HepG2 (cell line): ENCODE data around the gene TMEM132E. TPM values are rescaled to one million over a fixed set of nuclear protein-coding genes. Genes with fewer than 3 reads are reported as not detected.

Experiments used
- ATAC-seq: fragments of 200-7000 bp; cut with Tn5 transposase; 3 replicates; pipeline ENCODE4 v1.9.1; 2020; ENCODE audit warnings: mild to moderate bottlenecking, moderate library complexity
- BruUV-seq: library from RNA; stranded (reverse); fragments of 400-500 nt; replicated peaks from 2 replicates; lab custom pipeline; 2021; lab: Mats Ljungman, UMichigan
- CTCF ChIA-PET: fragments of 300-600 bp; formaldehyde crosslinking; extraction: SDS; loops from one replicate; lab custom pipeline; 2021; ENCODE audit warnings: low total read pairs, inconsistent platforms, low intra/inter-chr PET ratio; lab: Yijun Ruan, JAX
- POLR2A ChIA-PET: fragments of 350-600 bp; sonication (Branson Sonifier 250); formaldehyde crosslinking; loops from one replicate; lab custom pipeline; 2020; ENCODE audit warnings: antibody characterized with exemption, inconsistent platforms; lab: Yijun Ruan, JAX
- DNase-seq: peaks from one replicate; pipeline ENCODE4 v3.0.0-alpha.2; 2015; ENCODE audit warnings: low spot score
- FAIRE-seq: peaks from 3 replicates; lab custom pipeline; 2011; peaks lifted over from hg19 to GRCh38; lab: Jason Lieb, UNC
- H2AFZ ChIP-seq: one replicate; pipeline ENCODE4 v1.6.1; 2011; ENCODE audit warnings: low read length, inconsistent platforms
- H3K27ac ChIP-seq: fragments of 300-600 bp; 3 replicates; pipeline ENCODE4 v1.8.0; 2011; ENCODE audit warnings: mixed run types, mild to moderate bottlenecking, mixed read lengths, low read length, inconsistent platforms; ENCODE audit not compliant: insufficient read depth; ENCODE audit errors: extremely low read length
- H3K27me3 ChIP-seq, 2 experiments: fragments of 200-600 bp in 1 of 2; 2 replicates in 1 of 2; 3 replicates in 1 of 2; pipeline versions ENCODE4 v1.6.0 to v1.8.0; 2011; ENCODE audit warnings: low read length in 2 of 2, mild to moderate bottlenecking in 2 of 2, moderate library complexity in 2 of 2, inconsistent platforms in 1 of 2; ENCODE audit not compliant: insufficient read depth in 2 of 2, control insufficient read depth in 1 of 2
- H3K36me3 ChIP-seq, 2 experiments: fragments of 200-600 bp in 1 of 2; replicated peaks in 1 of 2; 2 replicates in 1 of 2; 3 replicates in 1 of 2; pipeline versions ENCODE4 v1.5.1 to v1.8.0; 2011; ENCODE audit warnings: low read length in 2 of 2, inconsistent platforms in 1 of 2; ENCODE audit not compliant: insufficient read depth in 2 of 2, control insufficient read depth in 1 of 2
- H3K4me1 ChIP-seq: 2 replicates; pipeline ENCODE4 v1.5.1; 2012; ENCODE audit warnings: low read length, inconsistent platforms; ENCODE audit not compliant: insufficient read depth
- H3K4me2 ChIP-seq: 2 replicates; pipeline ENCODE4 v1.6.0; 2011; ENCODE audit warnings: low read depth, low read length, inconsistent platforms
- H3K4me3 ChIP-seq, 3 experiments: fragments of 200-600 bp in 1 of 3; sonication (generic), shearing (Covaris generic) in 1 of 3; replicated peaks in 1 of 3; 2 replicates each; pipeline ENCODE4 v1.5.1; 2011 to 2016; ENCODE audit warnings: low read length in 3 of 3, inconsistent platforms in 2 of 3, low read depth in 2 of 3, mild to moderate bottlenecking in 2 of 3, control low read depth in 1 of 3, mixed read lengths in 1 of 3; ENCODE audit not compliant: insufficient read depth in 1 of 3
- H3K79me2 ChIP-seq: one replicate; pipeline ENCODE4 v1.6.1; 2011; ENCODE audit warnings: low read length, inconsistent platforms; ENCODE audit not compliant: insufficient read depth
- H3K9ac ChIP-seq: 2 replicates; pipeline ENCODE4 v1.6.0; 2011; ENCODE audit warnings: mild to moderate bottlenecking, low read depth, low read length, inconsistent platforms; ENCODE audit not compliant: insufficient read depth
- H3K9me3 ChIP-seq: 2 replicates; pipeline ENCODE4 v1.5.1; 2012; ENCODE audit warnings: mild to moderate bottlenecking, low read length
- H4K20me1 ChIP-seq: 2 replicates; pipeline ENCODE4 v1.6.0; 2011; ENCODE audit warnings: inconsistent platforms, mild to moderate bottlenecking, low read length, moderate library complexity; ENCODE audit not compliant: insufficient read depth
- HOXA5 ChIP-seq: sonication (generic); formaldehyde crosslinking; IDR thresholded peaks from 2 replicates; pipeline ENCODE4 v1.4.0; 2020; ENCODE audit warnings: missing genetic modification reagents
- MEIS2 ChIP-seq: sonication (generic); formaldehyde crosslinking; IDR thresholded peaks from 2 replicates; pipeline ENCODE4 v1.9.0; 2021; ENCODE audit warnings: mild to moderate bottlenecking, missing genetic modification reagents
- RORA ChIP-seq: sonication (generic); formaldehyde crosslinking; IDR thresholded peaks from 2 replicates; pipeline ENCODE4 v1.5.0; 2020; ENCODE audit warnings: mild to moderate bottlenecking, missing genetic modification reagents, moderate library complexity
- RXRA ChIP-seq: sonication (generic); formaldehyde crosslinking; IDR thresholded peaks from 2 replicates; pipeline ENCODE4 v1.5.1; 2020; ENCODE audit warnings: missing genetic modification reagents
- SIX1 ChIP-seq: sonication (generic); formaldehyde crosslinking; IDR thresholded peaks from 2 replicates; pipeline ENCODE4 v1.4.0; 2020; ENCODE audit warnings: missing genetic modification reagents, borderline replicate concordance
- ZNF282 ChIP-seq: fragments of 450-650 bp; IDR thresholded peaks from 2 replicates; pipeline ENCODE4 v1.6.1; 2018; ENCODE audit not compliant: partially characterized antibody
- WGBS: methylation state at CpG from one replicate; pipeline ENCODE4 v1.1.6; 2017; ENCODE audit warnings: low lambda C conversion rate; 5-methylcytosine and 5-hydroxymethylcytosine counted together
- in situ Hi-C: cut with HindIII; loops from 2 replicates; pipeline ENCODE4 v1.10.0; 2017; ENCODE audit warnings: low pct_unique_long_range_greater_than_20kb; ENCODE audit not compliant: extremely low pct_ligation_motif_present
- intact Hi-C: fragments of 100-400 bp; cut with micrococcal nuclease; formaldehyde crosslinking; loops from one replicate; pipeline ENCODE4 v1.10.0; 2022; ENCODE audit not compliant: unreplicated experiment
- polyA plus RNA-seq, 8 experiments: library from polyadenylated mRNA; depleted of rRNA in 3 of 8; stranded (reverse) in 7 of 8; unstranded in 1 of 8; fragments of >200 nt; fragmentation: Illumina TruSeq in 4 of 8; extraction: Trizol in 4 of 8; gene quantifications; 2 replicates each; pipeline versions ENCODE4 v1.2.1 to v1.2.3, GENCODE V29; 2011 to 2016; ENCODE audit warnings: low read depth in 4 of 8, missing spikeins in 1 of 8, mixed read lengths in 1 of 8; ENCODE audit not compliant: insufficient read depth in 1 of 8
- total RNA-seq, 5 experiments: library from RNA; depleted of rRNA; stranded (reverse); fragments of >200 nt; fragmentation: Illumina TruSeq; extraction: Trizol; gene quantifications; 2 replicates each; pipeline ENCODE4 v1.2.3, GENCODE V29; 2016; ENCODE audit warnings: low read depth in 1 of 5
- TF ChIP-seq, protein P1 (sequence below): sonication (generic); formaldehyde crosslinking; IDR thresholded peaks from 2 replicates; pipeline ENCODE4 v1.8.0; 2022; ENCODE audit warnings: mild to moderate bottlenecking, missing genetic modification reagents, borderline replicate concordance
- TF ChIP-seq, protein P2 (sequence below): sonication (generic); formaldehyde crosslinking; conservative IDR thresholded peaks from 2 replicates; pipeline ENCODE4 v1.8.0; 2022; ENCODE audit warnings: mild to moderate bottlenecking, moderate library complexity, missing genetic modification reagents
- TF ChIP-seq, protein P3 (sequence below): sonication (generic); formaldehyde crosslinking; IDR thresholded peaks from 2 replicates; pipeline ENCODE4 v1.5.1; 2020; ENCODE audit warnings: mild to moderate bottlenecking, missing genetic modification reagents, borderline replicate concordance

TMEM132E gene
- total and polyA plus RNA-seq, 2 of the 13 experiments (the other 11 are each of a cell fraction or from before 2014, with no cell fraction given), result not detected

DNA sequence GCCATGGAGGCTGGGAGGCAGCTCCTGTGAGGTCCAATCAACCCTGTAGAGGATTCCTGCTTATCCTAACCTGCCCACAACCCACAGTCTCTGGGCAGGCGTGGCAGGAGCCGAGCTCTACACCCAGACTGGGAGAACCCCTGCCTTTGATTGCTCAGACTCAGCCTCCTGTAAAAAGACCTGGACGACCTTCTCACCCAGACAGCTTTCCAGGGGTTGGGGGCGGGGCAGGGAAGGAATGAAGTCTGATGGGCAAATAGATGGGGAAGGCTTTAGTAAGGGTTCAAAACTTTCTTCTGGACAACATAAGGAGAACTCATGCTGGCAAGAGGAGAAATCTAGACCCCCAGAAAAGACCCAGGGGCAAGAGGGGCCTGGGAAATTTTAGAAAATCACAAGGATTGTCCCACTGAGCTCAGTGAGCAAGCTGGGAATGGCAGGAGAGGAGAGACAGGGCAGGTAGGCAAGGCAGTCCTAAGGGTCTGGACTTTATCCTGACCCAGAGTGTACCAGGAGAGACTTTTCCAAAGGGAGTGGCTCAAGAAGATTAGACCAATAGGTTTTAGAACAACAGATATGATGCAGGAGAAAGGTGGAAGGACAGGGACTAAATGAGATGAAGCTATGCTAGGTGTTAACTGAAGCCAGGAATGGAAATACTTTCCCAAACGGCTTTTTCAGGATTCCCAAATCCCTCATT is 70.8 kb downstream of the TMEM132E start:
- in situ Hi-C loops, result no loop called here
- DNase-seq, result no peak
- 0% methylated on average over 5 of the region's 5 CpGs for WGBS
- Histone ChIP-seq H3K27me3 (no peaks in the 10 kb centered on the region; a peak in 1 of 5 replicates), H3K79me2 (no peaks in the 10 kb centered on the region)
- intact Hi-C loops, result no loop called here
- TF ChIP-seq HOXA5 (CRISPR knock-in tag), result no peak
- TF ChIP-seq, protein P1, sequence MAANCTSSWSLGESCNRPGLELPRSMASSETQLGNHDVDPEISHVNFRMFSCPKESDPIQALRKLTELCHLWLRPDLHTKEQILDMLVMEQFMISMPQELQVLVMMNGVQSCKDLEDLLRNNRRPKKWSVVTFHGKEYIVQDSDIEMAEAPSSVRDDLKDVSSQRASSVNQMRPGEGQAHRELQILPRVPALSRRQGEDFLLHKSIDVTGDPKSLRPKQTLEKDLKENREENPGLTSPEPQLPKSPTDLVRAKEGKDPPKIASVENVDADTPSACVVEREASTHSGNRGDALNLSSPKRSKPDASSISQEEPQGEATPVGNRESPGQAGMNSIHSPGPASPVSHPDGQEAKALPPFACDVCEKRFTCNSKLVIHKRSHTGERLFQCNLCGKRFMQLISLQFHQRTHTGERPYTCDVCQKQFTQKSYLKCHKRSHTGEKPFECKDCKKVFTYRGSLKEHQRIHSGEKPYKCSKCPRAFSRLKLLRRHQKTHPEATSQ (CRISPR knock-in tag), result no peak
- no peak for TF ChIP-seq ZNF282
- no peak for TF ChIP-seq RXRA (CRISPR knock-in tag)
- no peak for TF ChIP-seq SIX1 (CRISPR knock-in tag)
- TF ChIP-seq, all 625 proteins: peak for 0
- ATAC-seq (no peak), FAIRE-seq (no peak)
- ChIA-PET CTCF (no interaction called here), POLR2A (no interaction called here)
- H4K20me1 ChIP-seq, result no peaks in the 10 kb centered on the region
- H3K27ac ChIP-seq, result no peak overlapping the region
- H3K9ac ChIP-seq, result no peak overlapping the region
- no peaks in the 10 kb centered on the region for H3K4me1 ChIP-seq
- no peak overlapping the region for H3K4me3 ChIP-seq
- no TSS peak for BruUV-seq
- H3K36me3 ChIP-seq, result no peaks in the 10 kb centered on the region
- H3K9me3 ChIP-seq, result no peaks in the 10 kb centered on the region
- H2AFZ ChIP-seq, result no peak overlapping the region
- H3K4me2 ChIP-seq, result no peak overlapping the region

DNA sequence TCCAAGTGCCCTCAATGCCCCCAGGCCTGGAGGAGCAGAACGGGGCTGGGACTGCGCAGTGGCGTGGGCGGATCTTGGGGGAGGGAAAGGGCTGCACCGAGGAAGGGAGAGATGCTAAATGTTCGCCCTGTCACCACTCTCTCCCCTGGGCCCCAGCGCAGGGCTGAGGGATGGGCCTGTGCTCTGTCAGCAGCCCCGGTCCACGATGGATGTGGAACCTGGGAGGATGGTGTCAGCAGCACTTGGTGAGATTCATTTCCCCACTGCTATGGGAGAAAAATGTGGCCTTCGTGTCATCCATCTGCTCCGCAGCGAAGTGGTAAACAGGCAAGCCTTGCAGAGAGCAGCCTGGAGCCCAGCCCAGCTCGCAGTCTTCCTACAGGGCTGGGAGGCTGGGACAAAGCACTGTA is 72.0 kb downstream of the TMEM132E start:
- ATAC-seq (no peak), FAIRE-seq (no peak), DNase-seq (no peak)
- in situ Hi-C loops, result no loop called here
- H4K20me1 ChIP-seq, result no peaks in the 10 kb centered on the region
- H3K27ac ChIP-seq, result no peak overlapping the region
- H3K9me3 ChIP-seq, result no peaks in the 10 kb centered on the region
- no peak overlapping the region for H3K9ac ChIP-seq
- no peak overlapping the region for H3K4me3 ChIP-seq
- WGBS, result 26% methylated on average over 13 of the region's 13 CpGs
- H3K27me3 ChIP-seq, result no peaks in the 10 kb centered on the region; a peak in 1 of 5 replicates
- H2AFZ ChIP-seq, result no peak overlapping the region
- H3K79me2 ChIP-seq, result no peaks in the 10 kb centered on the region
- ChIA-PET POLR2A (no interaction called here), CTCF (no interaction called here)
- no TSS peak for BruUV-seq
- no peaks in the 10 kb centered on the region for H3K36me3 ChIP-seq
- no peaks in the 10 kb centered on the region for H3K4me1 ChIP-seq
- H3K4me2 ChIP-seq, result no peak overlapping the region
- intact Hi-C loops, result no loop called here
- TF ChIP-seq MEIS2 (CRISPR knock-in tag) (no peak), RORA (CRISPR knock-in tag) (no peak)
- TF ChIP-seq, protein P2, sequence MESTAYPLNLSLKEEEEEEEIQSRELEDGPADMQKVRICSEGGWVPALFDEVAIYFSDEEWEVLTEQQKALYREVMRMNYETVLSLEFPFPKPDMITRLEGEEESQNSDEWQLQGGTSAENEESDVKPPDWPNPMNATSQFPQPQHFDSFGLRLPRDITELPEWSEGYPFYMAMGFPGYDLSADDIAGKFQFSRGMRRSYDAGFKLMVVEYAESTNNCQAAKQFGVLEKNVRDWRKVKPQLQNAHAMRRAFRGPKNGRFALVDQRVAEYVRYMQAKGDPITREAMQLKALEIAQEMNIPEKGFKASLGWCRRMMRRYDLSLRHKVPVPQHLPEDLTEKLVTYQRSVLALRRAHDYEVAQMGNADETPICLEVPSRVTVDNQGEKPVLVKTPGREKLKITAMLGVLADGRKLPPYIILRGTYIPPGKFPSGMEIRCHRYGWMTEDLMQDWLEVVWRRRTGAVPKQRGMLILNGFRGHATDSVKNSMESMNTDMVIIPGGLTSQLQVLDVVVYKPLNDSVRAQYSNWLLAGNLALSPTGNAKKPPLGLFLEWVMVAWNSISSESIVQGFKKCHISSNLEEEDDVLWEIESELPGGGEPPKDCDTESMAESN (CRISPR knock-in tag), result no peak
- TF ChIP-seq, protein P3, sequence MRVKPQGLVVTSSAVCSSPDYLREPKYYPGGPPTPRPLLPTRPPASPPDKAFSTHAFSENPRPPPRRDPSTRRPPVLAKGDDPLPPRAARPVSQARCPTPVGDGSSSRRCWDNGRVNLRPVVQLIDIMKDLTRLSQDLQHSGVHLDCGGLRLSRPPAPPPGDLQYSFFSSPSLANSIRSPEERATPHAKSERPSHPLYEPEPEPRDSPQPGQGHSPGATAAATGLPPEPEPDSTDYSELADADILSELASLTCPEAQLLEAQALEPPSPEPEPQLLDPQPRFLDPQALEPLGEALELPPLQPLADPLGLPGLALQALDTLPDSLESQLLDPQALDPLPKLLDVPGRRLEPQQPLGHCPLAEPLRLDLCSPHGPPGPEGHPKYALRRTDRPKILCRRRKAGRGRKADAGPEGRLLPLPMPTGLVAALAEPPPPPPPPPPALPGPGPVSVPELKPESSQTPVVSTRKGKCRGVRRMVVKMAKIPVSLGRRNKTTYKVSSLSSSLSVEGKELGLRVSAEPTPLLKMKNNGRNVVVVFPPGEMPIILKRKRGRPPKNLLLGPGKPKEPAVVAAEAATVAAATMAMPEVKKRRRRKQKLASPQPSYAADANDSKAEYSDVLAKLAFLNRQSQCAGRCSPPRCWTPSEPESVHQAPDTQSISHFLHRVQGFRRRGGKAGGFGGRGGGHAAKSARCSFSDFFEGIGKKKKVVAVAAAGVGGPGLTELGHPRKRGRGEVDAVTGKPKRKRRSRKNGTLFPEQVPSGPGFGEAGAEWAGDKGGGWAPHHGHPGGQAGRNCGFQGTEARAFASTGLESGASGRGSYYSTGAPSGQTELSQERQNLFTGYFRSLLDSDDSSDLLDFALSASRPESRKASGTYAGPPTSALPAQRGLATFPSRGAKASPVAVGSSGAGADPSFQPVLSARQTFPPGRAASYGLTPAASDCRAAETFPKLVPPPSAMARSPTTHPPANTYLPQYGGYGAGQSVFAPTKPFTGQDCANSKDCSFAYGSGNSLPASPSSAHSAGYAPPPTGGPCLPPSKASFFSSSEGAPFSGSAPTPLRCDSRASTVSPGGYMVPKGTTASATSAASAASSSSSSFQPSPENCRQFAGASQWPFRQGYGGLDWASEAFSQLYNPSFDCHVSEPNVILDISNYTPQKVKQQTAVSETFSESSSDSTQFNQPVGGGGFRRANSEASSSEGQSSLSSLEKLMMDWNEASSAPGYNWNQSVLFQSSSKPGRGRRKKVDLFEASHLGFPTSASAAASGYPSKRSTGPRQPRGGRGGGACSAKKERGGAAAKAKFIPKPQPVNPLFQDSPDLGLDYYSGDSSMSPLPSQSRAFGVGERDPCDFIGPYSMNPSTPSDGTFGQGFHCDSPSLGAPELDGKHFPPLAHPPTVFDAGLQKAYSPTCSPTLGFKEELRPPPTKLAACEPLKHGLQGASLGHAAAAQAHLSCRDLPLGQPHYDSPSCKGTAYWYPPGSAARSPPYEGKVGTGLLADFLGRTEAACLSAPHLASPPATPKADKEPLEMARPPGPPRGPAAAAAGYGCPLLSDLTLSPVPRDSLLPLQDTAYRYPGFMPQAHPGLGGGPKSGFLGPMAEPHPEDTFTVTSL (CRISPR knock-in tag), result no peak
